H9 (cell line): ENCODE measurements around the gene XPR1. TPM values are rescaled to one million over a fixed set of nuclear protein-coding genes. Genes with fewer than 3 reads are reported as not detected.

ENCODE experiments used
- DNase-seq: peaks from one replicate; pipeline ENCODE4 v3.0.0-alpha.2; 2017
- H2AFZ ChIP-seq: one replicate; pipeline ENCODE4 v1.6.1; 2013; ENCODE audit warnings: mild to moderate bottlenecking, low read length, control low read depth, moderate library complexity
- H2AK5ac ChIP-seq: 2 replicates; pipeline ENCODE4 v1.6.1; 2013; ENCODE audit warnings: low read length, control low read depth, mixed read lengths; ENCODE audit not compliant: insufficient read length
- H2BK120ac ChIP-seq: one replicate; pipeline ENCODE4 v1.6.1; 2013; ENCODE audit warnings: low read depth, mild to moderate bottlenecking, low read length, control low read depth, inconsistent platforms; ENCODE audit not compliant: poor library complexity, severe bottlenecking
- H2BK12ac ChIP-seq: 2 replicates; pipeline ENCODE4 v1.6.1; 2013; ENCODE audit warnings: low read length, control low read depth, mixed read lengths, low read depth; ENCODE audit not compliant: insufficient read length
- H2BK15ac ChIP-seq: 2 replicates; pipeline ENCODE4 v1.6.1; 2013; ENCODE audit warnings: low read depth, low read length, control low read depth
- H2BK20ac ChIP-seq: one replicate; pipeline ENCODE4 v1.6.1; 2013; ENCODE audit warnings: low read depth, mild to moderate bottlenecking, low read length, control low read depth, inconsistent platforms; ENCODE audit not compliant: poor library complexity, severe bottlenecking
- H2BK5ac ChIP-seq: 2 replicates; pipeline ENCODE4 v1.6.1; 2013; ENCODE audit warnings: low read length, control low read depth, mixed read lengths; ENCODE audit not compliant: insufficient read length
- H3K14ac ChIP-seq: 2 replicates; pipeline ENCODE4 v1.6.1; 2013; ENCODE audit warnings: low read length, control low read depth; ENCODE audit not compliant: insufficient read depth
- H3K18ac ChIP-seq: 2 replicates; pipeline ENCODE4 v1.6.1; 2013; ENCODE audit warnings: low read depth, mild to moderate bottlenecking, mixed read lengths, low read length, control low read depth; ENCODE audit not compliant: insufficient read length
- H3K23ac ChIP-seq: 2 replicates; pipeline ENCODE4 v1.6.1; 2013; ENCODE audit warnings: low read length, control low read depth, mixed read lengths, low read depth; ENCODE audit not compliant: insufficient read length
- H3K23me2 ChIP-seq: 2 replicates; pipeline ENCODE4 v1.6.1; 2013; ENCODE audit warnings: low read depth, mild to moderate bottlenecking, mixed read lengths, low read length, control low read depth; ENCODE audit not compliant: insufficient read length, poor library complexity, severe bottlenecking
- H3K27ac ChIP-seq: 2 replicates; pipeline ENCODE4 v1.5.1; 2013; ENCODE audit warnings: low read length, control low read depth, mixed read lengths, low read depth; ENCODE audit not compliant: insufficient read length
- H3K27me3 ChIP-seq: 2 replicates; pipeline ENCODE4 v1.6.1; 2013; ENCODE audit warnings: low read length, control low read depth, inconsistent platforms; ENCODE audit not compliant: insufficient read depth
- H3K4ac ChIP-seq: 2 replicates; pipeline ENCODE4 v1.6.1; 2013; ENCODE audit warnings: low read depth, mild to moderate bottlenecking, control low read depth, inconsistent platforms, low read length, moderate library complexity
- H3K4me1 ChIP-seq: 2 replicates; pipeline ENCODE4 v1.6.1; 2013; ENCODE audit warnings: low read length, control low read depth, inconsistent platforms; ENCODE audit not compliant: insufficient read depth
- H3K4me2 ChIP-seq: 2 replicates; pipeline ENCODE4 v1.6.1; 2013; ENCODE audit warnings: low read length, control low read depth, mixed read lengths; ENCODE audit not compliant: insufficient read length, insufficient read depth
- H3K56ac ChIP-seq: 2 replicates; pipeline ENCODE4 v1.6.1; 2013; ENCODE audit warnings: low read depth, mild to moderate bottlenecking, mixed read lengths, low read length, control low read depth; ENCODE audit not compliant: insufficient read length
- H3K79me1 ChIP-seq: 2 replicates; pipeline ENCODE4 v1.6.1; 2013; ENCODE audit warnings: low read depth, mild to moderate bottlenecking, moderate library complexity, low read length, control low read depth, inconsistent platforms; ENCODE audit not compliant: insufficient read depth, poor library complexity, severe bottlenecking
- H3K79me2 ChIP-seq: 2 replicates; pipeline ENCODE4 v1.6.1; 2013; ENCODE audit warnings: low read length, control low read depth, inconsistent platforms; ENCODE audit not compliant: insufficient read depth
- H3K9ac ChIP-seq: 2 replicates; pipeline ENCODE4 v1.6.1; 2013; ENCODE audit warnings: low read length, control low read depth, mixed read lengths; ENCODE audit not compliant: insufficient read length; ENCODE audit errors: extremely low read depth
- H3K9me3 ChIP-seq: one replicate; pipeline ENCODE4 v1.6.1; 2013; ENCODE audit warnings: low read depth, low read length, inconsistent platforms; ENCODE audit not compliant: control insufficient read depth
- H3T11ph ChIP-seq: one replicate; pipeline ENCODE4 v1.6.1; 2013; ENCODE audit warnings: mild to moderate bottlenecking, low read length, control low read depth, inconsistent platforms
- H4K20me1 ChIP-seq: one replicate; pipeline ENCODE4 v1.6.1; 2013; ENCODE audit not compliant: control insufficient read depth, insufficient read length, insufficient read depth
- H4K5ac ChIP-seq: 2 replicates; pipeline ENCODE4 v1.6.1; 2013; ENCODE audit warnings: low read depth, mild to moderate bottlenecking, mixed read lengths, low read length, control low read depth; ENCODE audit not compliant: insufficient read length
- H4K8ac ChIP-seq: replicated peaks from 2 replicates; pipeline ENCODE4 v1.6.1; 2013; ENCODE audit warnings: low read length, control low read depth, mixed read lengths, low read depth; ENCODE audit not compliant: insufficient read length
- H4K91ac ChIP-seq: 2 replicates; pipeline ENCODE4 v1.6.1; 2013; ENCODE audit warnings: low read depth, mild to moderate bottlenecking, moderate library complexity, mixed read lengths, low read length, control low read depth; ENCODE audit not compliant: insufficient read length
- H3K27ac Mint-ChIP-seq, 3 experiments: 2 replicates in 2 of 3; 3 replicates in 1 of 3; pipeline ENCODE4 v1.8.0; 2020 to 2021; ENCODE audit warnings: mixed read lengths in 3 of 3, mild to moderate bottlenecking in 1 of 3, moderate library complexity in 1 of 3
- H3K27me3 Mint-ChIP-seq: 2 replicates; pipeline ENCODE4 v1.8.0; 2021; ENCODE audit warnings: low read depth, mild to moderate bottlenecking, moderate library complexity, mixed read lengths
- H3K36me3 Mint-ChIP-seq, 3 experiments: 2 replicates in 2 of 3; 3 replicates in 1 of 3; pipeline ENCODE4 v1.8.0; 2020 to 2021; ENCODE audit warnings: low read depth in 3 of 3, mixed read lengths in 3 of 3; ENCODE audit not compliant: insufficient read depth in 1 of 3
- H3K4me1 Mint-ChIP-seq, 2 experiments: 2 replicates each; pipeline ENCODE4 v1.8.0; 2020; ENCODE audit warnings: mixed read lengths in 2 of 2
- H3K4me3 Mint-ChIP-seq, 2 experiments: 2 replicates in 1 of 2; 3 replicates in 1 of 2; pipeline ENCODE4 v1.8.0; 2020 to 2021; ENCODE audit warnings: mild to moderate bottlenecking in 2 of 2, mixed read lengths in 2 of 2, moderate library complexity in 1 of 2
- H3K9me3 Mint-ChIP-seq, 2 experiments: 2 replicates in 1 of 2; 3 replicates in 1 of 2; pipeline ENCODE4 v1.8.0; 2020; ENCODE audit warnings: mild to moderate bottlenecking in 2 of 2, mixed read lengths in 2 of 2, moderate library complexity in 1 of 2
- WGBS: extraction: QIAGEN DNeasy Blood & Tissue Kit; methylation state at CpG from one replicate; pipeline ENCODE4 v1.1.7; 2013; ENCODE audit warnings: missing lambda C conversion rate, low lambda C conversion rate, mixed read lengths; ENCODE audit not compliant: insufficient read length; ENCODE audit errors: extremely low coverage; 5-methylcytosine and 5-hydroxymethylcytosine counted together
- total RNA-seq: library from RNA; stranded (reverse); gene quantifications from 2 replicates; pipeline ENCODE4 v1.2.1, GENCODE V29; 2021
- TF ChIP-seq, protein P1 (sequence below): fragments of 200-600 bp; sonication (generic); conservative IDR thresholded peaks from 3 replicates; pipeline ENCODE4 v1.8.0; 2021; ENCODE audit warnings: antibody characterized with exemption, mild to moderate bottlenecking

XPR1 gene
- total RNA-seq, 1 experiment from 2014 or later, result 34.1 TPM

DNA sequence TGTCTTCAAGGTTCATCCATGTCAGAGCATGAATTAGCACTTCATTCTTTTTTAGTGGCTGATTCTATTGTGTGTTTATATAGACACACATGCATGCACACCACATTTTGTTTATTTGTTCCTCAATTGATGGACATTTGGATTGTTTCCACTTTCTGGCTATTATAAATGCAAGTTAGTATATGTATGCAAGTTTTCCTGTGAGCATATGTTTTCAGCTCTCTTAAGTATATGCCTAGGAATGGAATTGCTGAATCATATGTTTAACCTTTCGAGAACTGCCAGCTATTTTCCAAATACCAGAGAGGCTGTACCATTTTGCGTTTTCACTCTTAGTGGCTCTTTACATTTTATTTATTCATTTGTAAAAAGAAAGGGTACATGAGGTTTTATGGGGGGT lies 171.0 kb downstream of the XPR1 start:
- DNase-seq, result no peak
- TF ChIP-seq, protein P1, sequence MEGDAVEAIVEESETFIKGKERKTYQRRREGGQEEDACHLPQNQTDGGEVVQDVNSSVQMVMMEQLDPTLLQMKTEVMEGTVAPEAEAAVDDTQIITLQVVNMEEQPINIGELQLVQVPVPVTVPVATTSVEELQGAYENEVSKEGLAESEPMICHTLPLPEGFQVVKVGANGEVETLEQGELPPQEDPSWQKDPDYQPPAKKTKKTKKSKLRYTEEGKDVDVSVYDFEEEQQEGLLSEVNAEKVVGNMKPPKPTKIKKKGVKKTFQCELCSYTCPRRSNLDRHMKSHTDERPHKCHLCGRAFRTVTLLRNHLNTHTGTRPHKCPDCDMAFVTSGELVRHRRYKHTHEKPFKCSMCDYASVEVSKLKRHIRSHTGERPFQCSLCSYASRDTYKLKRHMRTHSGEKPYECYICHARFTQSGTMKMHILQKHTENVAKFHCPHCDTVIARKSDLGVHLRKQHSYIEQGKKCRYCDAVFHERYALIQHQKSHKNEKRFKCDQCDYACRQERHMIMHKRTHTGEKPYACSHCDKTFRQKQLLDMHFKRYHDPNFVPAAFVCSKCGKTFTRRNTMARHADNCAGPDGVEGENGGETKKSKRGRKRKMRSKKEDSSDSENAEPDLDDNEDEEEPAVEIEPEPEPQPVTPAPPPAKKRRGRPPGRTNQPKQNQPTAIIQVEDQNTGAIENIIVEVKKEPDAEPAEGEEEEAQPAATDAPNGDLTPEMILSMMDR, result no peak
- Histone ChIP-seq H3K4ac (no peak overlapping the region), H2BK20ac (no peak overlapping the region), H3K4me2 (no peak overlapping the region), H3K56ac (no peak overlapping the region), H3K9me3 (no peaks in the 10 kb centered on the region), H2AFZ (no peak overlapping the region), H3K27me3 (no peaks in the 10 kb centered on the region), H3K9ac (no peak overlapping the region), H3K23ac (no peak overlapping the region), H3K14ac (no peak overlapping the region), H4K91ac (no peak overlapping the region), H3K23me2 (no peaks in the 10 kb centered on the region), H2BK5ac (no peak overlapping the region), H4K20me1 (no peaks in the 10 kb centered on the region), H3K79me1 (no peaks in the 10 kb centered on the region), H2BK12ac (no peak overlapping the region), H3K4me1 (no peaks in the 10 kb centered on the region), H3K18ac (no peak overlapping the region), H3T11ph (no peak overlapping the region), H2BK15ac (no peak overlapping the region), H3K79me2 (no peaks in the 10 kb centered on the region), H2AK5ac (no peak overlapping the region), H4K8ac (no peak overlapping the region), H2BK120ac (no peak overlapping the region), H3K27ac (no peak overlapping the region), H4K5ac (no peak overlapping the region)
- no peak overlapping the region for H3K4me3 Mint-ChIP-seq
- H3K27me3 Mint-ChIP-seq, result no peaks in the 10 kb centered on the region
- peaks cover 6 to 8% (median 7%) of the 10 kb centered on the region in 3 experiments; a peak in 5 of 7 replicates for H3K36me3 Mint-ChIP-seq
- H3K9me3 Mint-ChIP-seq, result no peaks in the 10 kb centered on the region
- no peak overlapping the region for H3K27ac Mint-ChIP-seq
- WGBS, result no CpG with 5 or more reads among the region's 2 CpGs
- no peaks in the 10 kb centered on the region for H3K4me1 Mint-ChIP-seq
